CD4-positive, alpha-beta T cell treated with Interleukin-17A for 4 hours (primary cell): ENCODE results near the gene PPCDC.

Experiments used
- DNase-seq: peaks from one replicate; pipeline ENCODE4 v3.0.0-alpha.2; 2020; ENCODE audit warnings: mixed read lengths

The PPCDC gene

GRCh38 chr15:75019916-75020315, 3.5 kb upstream of the PPCDC start:
- DNase-seq = no peak

GRCh38 chr15:75021341-75021740, 2.0 kb upstream of the PPCDC start:
- no peak for DNase-seq

GRCh38 chr15:75022783-75023180, 608 bp upstream of the PPCDC start:
- no peak for DNase-seq

- DNase-seq = peak; percentile 14
Observed at GRCh38 chr15:75023872-75024636, 664 bp downstream of the PPCDC start.

GRCh38 chr15:75025107-75025506, 1.7 kb downstream of the PPCDC start:
- no peak for DNase-seq

GRCh38 chr15:75025548-75026260, 2.3 kb downstream of the PPCDC start:
- no peak for DNase-seq

- no peak for DNase-seq
Observed at GRCh38 chr15:75027551-75027950, 4.2 kb downstream of the PPCDC start.

- no peak for DNase-seq
Observed at GRCh38 chr15:75028991-75029377, 5.6 kb downstream of the PPCDC start.

- peak; percentile 94 for DNase-seq
Observed at GRCh38 chr15:75029378-75030022, 6.1 kb downstream of the PPCDC start.

- DNase-seq = no peak
Observed at GRCh38 chr15:75030023-75030413, 6.6 kb downstream of the PPCDC start.

- no peak for DNase-seq
Observed at GRCh38 chr15:75030424-75030823, 7.0 kb downstream of the PPCDC start.

GRCh38 chr15:75031848-75032247, 8.5 kb downstream of the PPCDC start:
- no peak for DNase-seq

- DNase-seq = no peak
Observed at GRCh38 chr15:75032395-75032794, 9.0 kb downstream of the PPCDC start.

- no peak for DNase-seq
Observed at GRCh38 chr15:75033809-75034208, 10.4 kb downstream of the PPCDC start.

GRCh38 chr15:75034615-75035014, 11.2 kb downstream of the PPCDC start:
- DNase-seq = no peak

GRCh38 chr15:75036212-75036616, 12.8 kb downstream of the PPCDC start:
- DNase-seq = no peak

- no peak for DNase-seq
Observed at GRCh38 chr15:75037685-75038084, 14.3 kb downstream of the PPCDC start.

- no peak for DNase-seq
Observed at GRCh38 chr15:75038231-75038630, 14.8 kb downstream of the PPCDC start.

GRCh38 chr15:75042730-75043508, 19.5 kb downstream of the PPCDC start:
- DNase-seq = peak; percentile 58

- peak; percentile 15 for DNase-seq
Observed at GRCh38 chr15:75043509-75044257, 20.3 kb downstream of the PPCDC start.

- no peak for DNase-seq
Observed at GRCh38 chr15:75044258-75044878, 21.0 kb downstream of the PPCDC start.
